ENCODE results near the gene LYZ.
"Not testable (repeated sequence)": the region's sequence is repeated elsewhere in the genome, so short reads cannot be mapped to it uniquely, and the experiment has no call there.

The LYZ gene

DNA sequence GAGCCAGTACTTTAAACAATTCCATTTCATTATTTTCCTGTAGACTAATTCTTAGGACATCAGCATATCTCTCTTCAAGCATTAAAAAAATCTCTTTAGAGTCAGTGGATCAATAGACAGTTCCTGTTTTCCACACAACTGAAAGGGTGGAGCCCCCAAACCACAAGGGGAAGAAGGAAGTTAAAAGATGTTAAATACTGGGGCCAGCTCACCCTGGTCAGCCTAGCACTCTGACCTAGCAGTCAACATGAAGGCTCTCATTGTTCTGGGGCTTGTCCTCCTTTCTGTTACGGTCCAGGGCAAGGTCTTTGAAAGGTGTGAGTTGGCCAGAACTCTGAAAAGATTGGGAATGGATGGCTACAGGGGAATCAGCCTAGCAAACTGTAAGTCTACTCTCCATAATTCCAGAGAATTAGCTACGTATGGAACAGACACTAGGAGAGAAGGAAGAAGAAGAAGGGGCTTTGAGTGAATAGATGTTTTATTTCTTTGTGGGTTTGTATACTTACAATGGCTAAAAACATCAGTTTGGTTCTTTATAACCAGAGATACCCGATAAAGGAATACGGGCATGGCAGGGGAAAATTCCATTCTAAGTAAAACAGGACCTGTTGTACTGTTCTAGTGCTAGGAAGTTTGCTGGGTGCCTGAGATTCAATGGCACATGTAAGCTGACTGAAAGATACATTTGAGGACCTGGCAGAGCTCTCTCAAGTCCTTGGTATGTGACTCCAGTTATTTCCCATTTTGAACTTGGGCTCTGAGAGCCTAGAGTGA lies at the start of gene LYZ:
Gene LYZ (plus strand): TSS at position 220 of the 777 bp plus-strand sequence. CDS start 28 bp downstream, at position 248.
- H3K36me3 ChIP-seq, result peaks cover 27% of the 10 kb centered on the region

DNA sequence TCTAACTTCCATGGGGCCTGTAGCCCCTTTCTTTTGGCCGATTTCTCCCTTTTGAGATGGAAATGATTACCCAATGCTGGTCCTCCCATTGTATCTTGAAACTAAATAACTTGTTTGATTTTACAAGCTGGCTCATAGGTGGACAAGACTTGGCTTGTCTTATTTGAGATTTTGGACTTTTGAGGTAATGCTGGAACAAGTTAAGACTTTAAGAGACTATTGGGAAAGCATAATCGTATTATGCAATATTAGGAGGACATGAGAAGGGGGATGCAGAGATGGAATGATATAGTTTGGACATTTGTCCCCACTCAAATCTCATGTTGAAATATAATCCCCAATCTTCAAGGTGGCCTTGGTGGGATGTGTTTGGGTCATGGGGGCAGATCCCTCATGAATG lies 49.2 kb upstream of the LYZ start:
- no peak overlapping the region for H3K4me3 ChIP-seq (ENCODE audit: low read depth in 1 of 2, low read length in 1 of 2)
- no peaks in the 10 kb centered on the region for H3K27me3 ChIP-seq
- no peaks in the 10 kb centered on the region for H3K36me3 ChIP-seq
- no peaks in the 10 kb centered on the region for H3K4me1 ChIP-seq (ENCODE audit: control insufficient read depth in 1 of 2, insufficient read depth in 1 of 2, low read depth in 1 of 2, low read length in 1 of 2)
- H3K27ac ChIP-seq, result no peak overlapping the region
- no peaks in the 10 kb centered on the region for H3K9me3 ChIP-seq
- TF ChIP-seq, protein P1, sequence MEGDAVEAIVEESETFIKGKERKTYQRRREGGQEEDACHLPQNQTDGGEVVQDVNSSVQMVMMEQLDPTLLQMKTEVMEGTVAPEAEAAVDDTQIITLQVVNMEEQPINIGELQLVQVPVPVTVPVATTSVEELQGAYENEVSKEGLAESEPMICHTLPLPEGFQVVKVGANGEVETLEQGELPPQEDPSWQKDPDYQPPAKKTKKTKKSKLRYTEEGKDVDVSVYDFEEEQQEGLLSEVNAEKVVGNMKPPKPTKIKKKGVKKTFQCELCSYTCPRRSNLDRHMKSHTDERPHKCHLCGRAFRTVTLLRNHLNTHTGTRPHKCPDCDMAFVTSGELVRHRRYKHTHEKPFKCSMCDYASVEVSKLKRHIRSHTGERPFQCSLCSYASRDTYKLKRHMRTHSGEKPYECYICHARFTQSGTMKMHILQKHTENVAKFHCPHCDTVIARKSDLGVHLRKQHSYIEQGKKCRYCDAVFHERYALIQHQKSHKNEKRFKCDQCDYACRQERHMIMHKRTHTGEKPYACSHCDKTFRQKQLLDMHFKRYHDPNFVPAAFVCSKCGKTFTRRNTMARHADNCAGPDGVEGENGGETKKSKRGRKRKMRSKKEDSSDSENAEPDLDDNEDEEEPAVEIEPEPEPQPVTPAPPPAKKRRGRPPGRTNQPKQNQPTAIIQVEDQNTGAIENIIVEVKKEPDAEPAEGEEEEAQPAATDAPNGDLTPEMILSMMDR (IDR thresholded peaks at IDR 0.05), result no peak

More for the DNA sequence above, at the start of gene LYZ:
- Histone ChIP-seq H3K27ac (peak within 1 kb of the TSS; percentile 88), H3K9me3 (no peaks in the 10 kb centered on the region), H3K27me3 (no peaks in the 10 kb centered on the region), H3K4me3 (ENCODE audit: low read depth in 1 of 2, low read length in 1 of 2) (peak within 1 kb of the TSS; percentile 70 to 74), H3K4me1 (ENCODE audit: control insufficient read depth in 1 of 2, insufficient read depth in 1 of 2, low read depth in 1 of 2, low read length in 1 of 2) (peaks cover 74 to 83% of the 10 kb centered on the region in 2 experiments)
- TF ChIP-seq, protein P1 (IDR thresholded peaks at IDR 0.05), result no peak

DNA sequence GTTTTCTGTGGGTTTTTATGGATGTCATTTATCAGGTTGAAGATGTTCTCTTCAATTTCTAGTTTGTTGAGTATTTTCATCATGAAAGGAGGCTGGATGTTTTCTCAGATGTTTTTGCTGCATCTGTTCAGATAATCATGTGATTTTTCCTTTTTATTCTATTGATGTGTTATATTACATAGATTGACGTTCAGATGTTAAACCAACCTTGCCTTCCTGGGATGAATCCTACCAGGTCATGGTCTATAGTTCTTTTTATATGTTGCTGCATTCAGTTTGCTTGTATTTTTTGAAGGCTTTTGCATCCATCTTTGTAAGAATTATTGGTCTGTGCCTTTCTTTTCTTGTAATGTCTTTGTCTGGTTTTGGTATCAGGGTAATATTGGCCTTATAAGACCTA lies 43.9 kb upstream of the LYZ start:
- Histone ChIP-seq H3K4me1 (ENCODE audit: control insufficient read depth in 1 of 2, insufficient read depth in 1 of 2, low read depth in 1 of 2, low read length in 1 of 2) (no peaks in the 10 kb centered on the region), H3K9me3 (no peaks in the 10 kb centered on the region), H3K27me3 (no peaks in the 10 kb centered on the region), H3K4me3 (ENCODE audit: low read depth in 1 of 2, low read length in 1 of 2) (no peak overlapping the region), H3K27ac (no peak overlapping the region), H3K36me3 (no peaks in the 10 kb centered on the region)
- TF ChIP-seq, protein P1 (IDR thresholded peaks at IDR 0.05), result no peak

DNA sequence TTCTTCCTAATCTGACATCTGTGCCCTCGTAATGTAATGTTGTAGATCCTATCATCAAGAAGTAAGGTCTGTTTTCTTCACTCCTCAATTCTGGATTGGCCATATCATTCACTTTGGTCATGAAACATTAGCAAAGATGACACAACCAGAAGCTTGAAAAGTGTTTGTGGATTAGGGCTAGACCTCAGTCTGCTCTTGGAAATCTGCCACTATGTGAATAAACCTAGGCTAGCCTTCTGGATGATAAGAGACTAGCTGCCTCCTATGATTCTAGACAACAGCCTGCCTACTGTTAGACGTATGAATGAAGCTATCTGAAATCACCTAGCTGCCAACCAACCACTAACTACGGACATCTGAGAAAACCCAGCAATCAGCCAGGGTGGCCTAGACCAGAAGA lies 38.7 kb upstream of the LYZ start:
- TF ChIP-seq, protein P1 (IDR thresholded peaks at IDR 0.05), result no peak
- no peak overlapping the region for H3K27ac ChIP-seq
- H3K36me3 ChIP-seq, result no peaks in the 10 kb centered on the region
- no peaks in the 10 kb centered on the region for H3K9me3 ChIP-seq
- H3K4me1 ChIP-seq (ENCODE audit: control insufficient read depth in 1 of 2, insufficient read depth in 1 of 2, low read depth in 1 of 2, low read length in 1 of 2), result no peaks in the 10 kb centered on the region
- H3K4me3 ChIP-seq (ENCODE audit: low read depth in 1 of 2, low read length in 1 of 2), result no peak overlapping the region
- no peaks in the 10 kb centered on the region for H3K27me3 ChIP-seq

DNA sequence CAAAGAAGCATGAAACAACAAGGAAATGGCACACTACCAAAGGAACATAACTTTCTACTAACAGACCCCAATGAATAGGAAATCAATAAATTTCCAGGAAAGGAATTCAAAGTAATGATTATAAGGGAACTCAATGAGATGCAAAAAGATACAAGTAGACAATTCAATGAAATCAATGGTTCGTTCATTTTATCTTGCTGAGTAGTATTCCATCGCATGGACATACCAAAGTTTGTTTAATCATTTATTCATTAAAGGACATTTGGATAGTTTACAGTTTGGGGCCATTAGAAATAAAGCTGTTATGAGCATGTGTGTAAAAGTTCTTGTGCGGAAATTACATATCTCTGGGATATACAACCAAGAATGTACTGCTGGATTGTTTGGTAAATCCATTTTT lies 35.0 kb upstream of the LYZ start:
- Histone ChIP-seq H3K27ac (no peak overlapping the region), H3K36me3 (no peaks in the 10 kb centered on the region), H3K27me3 (no peaks in the 10 kb centered on the region), H3K9me3 (no peaks in the 10 kb centered on the region), H3K4me1 (ENCODE audit: control insufficient read depth in 1 of 2, insufficient read depth in 1 of 2, low read depth in 1 of 2, low read length in 1 of 2) (no peaks in the 10 kb centered on the region), H3K4me3 (ENCODE audit: low read depth in 1 of 2, low read length in 1 of 2) (no peak overlapping the region)
- TF ChIP-seq, protein P1 (IDR thresholded peaks at IDR 0.05), result no peak

DNA sequence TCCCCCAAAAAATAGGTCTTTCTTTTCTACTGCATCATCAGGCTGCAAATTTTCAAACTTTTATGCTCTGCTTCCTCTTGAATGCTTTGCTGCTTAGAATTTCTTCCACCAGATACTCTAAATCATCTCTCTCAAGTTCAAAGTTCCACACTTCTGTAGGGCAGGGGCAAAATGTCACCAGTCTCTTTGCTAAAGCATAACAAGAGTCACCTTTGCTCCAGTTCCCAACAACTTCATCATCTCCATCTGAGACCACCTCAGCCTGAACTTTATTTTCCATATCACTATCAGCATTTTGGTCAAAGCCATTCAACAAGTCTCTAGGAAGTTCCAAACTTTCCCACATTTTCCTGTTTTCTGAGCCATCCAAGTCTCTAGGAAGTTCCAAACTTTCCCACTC lies 31.4 kb upstream of the LYZ start:
- H3K4me3 ChIP-seq (ENCODE audit: low read depth in 1 of 2, low read length in 1 of 2); H3K27ac ChIP-seq; H3K9me3 ChIP-seq; H3K36me3 ChIP-seq; H3K27me3 ChIP-seq; H3K4me1 ChIP-seq (ENCODE audit: control insufficient read depth in 1 of 2, insufficient read depth in 1 of 2, low read depth in 1 of 2, low read length in 1 of 2): not testable (repeated sequence)

DNA sequence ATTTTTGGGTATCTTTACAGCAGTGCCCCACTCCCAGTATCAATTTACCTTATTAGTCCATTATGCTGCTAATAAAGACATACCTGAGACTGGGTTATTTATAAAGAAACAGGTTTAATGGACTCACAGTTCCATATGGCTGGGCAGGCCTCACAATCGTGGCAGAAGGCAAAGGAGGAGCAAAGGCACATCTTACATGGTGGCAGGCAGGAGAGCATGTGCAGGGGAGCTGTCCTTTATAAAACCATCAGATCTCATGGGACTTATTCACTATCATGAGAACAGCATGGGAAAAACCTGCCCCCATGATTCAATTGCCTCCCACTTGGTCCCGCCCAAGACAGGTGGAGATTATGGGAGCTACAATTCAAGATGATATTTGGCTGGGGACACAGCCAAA lies 30.9 kb upstream of the LYZ start:
- H3K27me3 ChIP-seq; H3K36me3 ChIP-seq; H3K4me1 ChIP-seq (ENCODE audit: control insufficient read depth in 1 of 2, insufficient read depth in 1 of 2, low read depth in 1 of 2, low read length in 1 of 2); H3K9me3 ChIP-seq; H3K27ac ChIP-seq; H3K4me3 ChIP-seq (ENCODE audit: low read depth in 1 of 2, low read length in 1 of 2): not testable (repeated sequence)

All from neutrophil (primary cell).